Measurements from ENCODE around the gene TKTL1.
"Not testable (repeated sequence)": the region's sequence is repeated elsewhere in the genome, so short reads cannot be mapped to it uniquely, and the experiment has no call there.

TKTL1 gene

GRCh38 chrX:154327038-154327820, 31.6 kb downstream of the TKTL1 start:
- TF ChIP-seq CTCF (IDR thresholded peaks at IDR 0.05; ENCODE audit: low read depth, low read length) = no peak
- no peak for DNase-seq (ENCODE audit: extremely low read depth, low read depth)

- no peak for DNase-seq (ENCODE audit: extremely low read depth, low read depth)
- TF ChIP-seq CTCF (IDR thresholded peaks at IDR 0.05; ENCODE audit: low read depth, low read length) = no peak
Measured at GRCh38 chrX:154328646-154329045, 33.1 kb downstream of the TKTL1 start.

- no peak for TF ChIP-seq CTCF (IDR thresholded peaks at IDR 0.05; ENCODE audit: low read depth, low read length)
- DNase-seq (ENCODE audit: extremely low read depth, low read depth) = no peak
Measured at GRCh38 chrX:154329294-154329693, 33.7 kb downstream of the TKTL1 start.

- TF ChIP-seq CTCF (IDR thresholded peaks at IDR 0.05; ENCODE audit: low read depth, low read length) = no peak
- DNase-seq (ENCODE audit: extremely low read depth, low read depth) = no peak
Measured at GRCh38 chrX:154332561-154332960, 37.0 kb downstream of the TKTL1 start.

GRCh38 chrX:154333116-154333515, 37.5 kb downstream of the TKTL1 start:
- no peak for DNase-seq (ENCODE audit: extremely low read depth, low read depth)
- no peak for TF ChIP-seq CTCF (IDR thresholded peaks at IDR 0.05; ENCODE audit: low read depth, low read length)

- no peak for TF ChIP-seq CTCF (IDR thresholded peaks at IDR 0.05; ENCODE audit: low read depth, low read length)
- no peak for DNase-seq (ENCODE audit: extremely low read depth, low read depth)
Measured at GRCh38 chrX:154333837-154334271, 38.3 kb downstream of the TKTL1 start.

GRCh38 chrX:154334496-154334895, 38.9 kb downstream of the TKTL1 start:
- DNase-seq (ENCODE audit: extremely low read depth, low read depth) = no peak
- TF ChIP-seq CTCF (IDR thresholded peaks at IDR 0.05; ENCODE audit: low read depth, low read length) = no peak

GRCh38 chrX:154341399-154342298, 46.1 kb downstream of the TKTL1 start:
- not testable (repeated sequence) for DNase-seq (ENCODE audit: extremely low read depth, low read depth)

GRCh38 chrX:154343063-154343462, 47.5 kb downstream of the TKTL1 start:
- not testable (repeated sequence) for DNase-seq (ENCODE audit: extremely low read depth, low read depth)

GRCh38 chrX:154343620-154344019, 48.0 kb downstream of the TKTL1 start:
- not testable (repeated sequence) for DNase-seq (ENCODE audit: extremely low read depth, low read depth)

Data from AG09319 (cell line).